HUDEP-2 (cell line): ENCODE results near the gene ZNF69.
"Not testable (repeated sequence)": the region's sequence is repeated elsewhere in the genome, so short reads cannot be mapped to it uniquely, and the experiment has no call there.

Source experiments
- DNase-seq, 76 experiments: peaks; one replicate each; lab custom pipeline; 2025; ENCODE audit not compliant: unreplicated experiment in 76 of 76; lab: John Stamatoyannopoulos, UW

ZNF69 gene

GRCh38 chr19:11890634-11891033 lies 3.1 kb downstream of the ZNF69 start:
- no peak for DNase-seq

GRCh38 chr19:11894851-11895250 lies 7.3 kb downstream of the ZNF69 start:
- DNase-seq: no peak

- no peak for DNase-seq
Measured at GRCh38 chr19:11902228-11902627, 14.6 kb downstream of the ZNF69 start.

- DNase-seq: no peak
Measured at GRCh38 chr19:11905928-11906327, 18.3 kb downstream of the ZNF69 start.

- DNase-seq: not testable (repeated sequence)
Measured at GRCh38 chr19:11911937-11912336, 24.4 kb downstream of the ZNF69 start.

GRCh38 chr19:11914417-11915051 lies 27.0 kb downstream of the ZNF69 start:
- DNase-seq: not testable (repeated sequence)

GRCh38 chr19:11921852-11922495 lies 34.4 kb downstream of the ZNF69 start:
- DNase-seq: no peak

DNA sequence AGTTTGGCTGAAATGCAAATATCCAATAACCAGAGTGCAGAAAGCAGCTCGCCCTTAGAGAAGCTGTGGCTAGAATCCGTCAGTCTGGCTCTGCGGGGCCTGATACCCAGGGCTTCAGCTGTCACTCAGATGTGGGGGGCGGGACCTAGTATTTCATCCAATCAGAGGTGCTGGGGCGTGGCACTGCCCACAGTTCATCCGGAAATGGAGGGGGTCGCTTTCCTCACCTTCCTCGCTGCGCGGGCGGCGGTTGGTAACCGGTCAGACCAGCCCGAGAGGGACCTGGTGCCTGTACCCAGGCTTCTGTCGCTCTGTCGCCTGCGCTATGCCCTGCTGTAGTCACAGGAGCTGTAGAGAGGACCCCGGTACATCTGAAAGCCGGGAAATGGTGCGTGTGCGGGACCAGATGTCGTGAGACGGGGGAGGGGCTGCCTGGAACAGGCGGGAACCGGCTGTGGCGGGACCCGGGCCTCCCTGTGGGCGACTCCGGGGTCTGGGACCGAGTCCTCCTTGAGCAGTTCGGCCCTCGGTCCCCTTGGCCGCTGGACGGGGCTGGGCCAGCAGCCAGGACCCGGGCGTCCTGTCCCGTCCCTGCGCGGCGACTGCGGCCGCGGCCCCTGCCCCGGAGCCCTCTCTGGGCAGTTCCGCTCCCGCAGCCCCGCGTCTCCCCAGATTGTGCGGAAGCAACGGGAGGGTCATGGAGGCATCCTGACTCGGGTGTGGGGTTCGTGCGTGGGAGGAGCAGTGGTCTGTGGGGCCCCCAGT lies 37.5 kb downstream of the ZNF69 start, which contains the start of gene ZNF700:
Gene ZNF700 (plus strand): TSS at position 222 of the 765 bp plus-strand sequence. CDS start 104 bp downstream, at position 326.
- peak in 75 of 76 experiments; percentile 57 to 98 (median 92) for DNase-seq

DNA sequence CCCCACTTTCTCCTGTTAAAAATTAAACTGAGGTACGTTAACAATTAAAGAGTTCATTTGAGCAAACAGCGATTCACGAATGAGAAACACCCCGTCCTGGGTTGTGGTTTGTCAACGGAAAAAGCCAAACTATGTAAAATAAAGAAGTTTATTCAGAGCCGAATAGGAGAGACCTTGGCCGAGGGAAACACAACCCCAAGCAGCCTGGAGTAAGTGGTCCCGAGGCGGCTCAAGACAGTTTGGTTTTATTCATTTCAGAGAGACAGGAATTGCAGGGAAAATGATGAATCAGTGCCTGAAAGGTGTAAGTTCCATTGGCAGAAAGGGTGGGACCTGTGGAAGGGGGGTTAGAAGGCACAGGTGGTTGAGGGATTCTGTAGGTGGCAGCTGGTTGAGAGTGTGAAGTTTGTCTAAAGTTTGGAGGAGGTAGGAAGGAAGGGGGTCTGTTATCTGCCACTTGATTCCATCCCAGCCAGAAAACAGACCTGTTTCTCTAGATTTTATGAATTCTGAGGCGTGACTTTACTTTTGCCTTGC lies 38.1 kb downstream of the ZNF69 start:
- peak in 2 of 76 experiments; percentile 35 to 43 for DNase-seq

- no peak for DNase-seq
Measured at GRCh38 chr19:11927227-11927626, 39.6 kb downstream of the ZNF69 start.

- no peak for DNase-seq
Measured at GRCh38 chr19:11931051-11931450, 43.5 kb downstream of the ZNF69 start.

GRCh38 chr19:11931513-11931912 lies 43.9 kb downstream of the ZNF69 start:
- DNase-seq: no peak

DNA sequence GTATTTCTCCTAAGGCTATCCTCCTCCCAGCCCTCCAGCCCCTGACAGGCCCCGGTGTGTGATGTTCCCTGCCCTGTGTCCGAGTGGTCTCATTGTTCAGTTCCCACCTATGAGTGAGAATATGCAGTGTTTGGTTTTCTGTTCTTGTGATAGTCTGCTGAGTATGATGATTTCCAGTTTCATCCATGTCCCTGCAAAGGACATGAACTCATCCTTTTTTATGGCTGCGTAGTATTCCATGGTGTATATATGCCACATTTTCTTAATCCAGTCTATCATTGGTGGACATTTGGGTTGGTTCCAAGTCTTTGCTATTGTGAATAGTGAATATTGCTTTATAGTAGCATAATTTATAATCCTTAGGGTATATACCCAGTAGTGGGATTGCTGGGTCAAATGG lies 48.2 kb downstream of the ZNF69 start:
- not testable (repeated sequence) for DNase-seq

DNA sequence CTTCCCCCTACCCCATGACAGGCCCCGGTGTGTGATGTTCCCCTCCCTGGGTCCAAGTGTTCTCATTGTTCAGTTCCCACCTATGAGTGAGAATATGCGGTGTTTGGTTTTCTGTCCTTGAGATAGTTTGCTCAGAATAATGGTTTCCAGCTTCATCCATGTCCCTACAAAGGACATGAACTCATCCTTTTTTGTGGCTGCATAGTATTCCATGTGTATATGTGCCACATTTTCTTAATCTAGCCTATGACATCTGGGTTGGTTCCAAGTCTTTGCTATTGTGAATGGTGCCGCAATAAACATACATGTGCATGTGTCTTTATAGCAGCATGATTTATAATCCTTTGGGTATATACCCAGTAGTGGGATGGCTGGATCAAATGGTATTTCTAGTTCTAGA lies 50.8 kb downstream of the ZNF69 start:
- DNase-seq: not testable (repeated sequence)

DNA sequence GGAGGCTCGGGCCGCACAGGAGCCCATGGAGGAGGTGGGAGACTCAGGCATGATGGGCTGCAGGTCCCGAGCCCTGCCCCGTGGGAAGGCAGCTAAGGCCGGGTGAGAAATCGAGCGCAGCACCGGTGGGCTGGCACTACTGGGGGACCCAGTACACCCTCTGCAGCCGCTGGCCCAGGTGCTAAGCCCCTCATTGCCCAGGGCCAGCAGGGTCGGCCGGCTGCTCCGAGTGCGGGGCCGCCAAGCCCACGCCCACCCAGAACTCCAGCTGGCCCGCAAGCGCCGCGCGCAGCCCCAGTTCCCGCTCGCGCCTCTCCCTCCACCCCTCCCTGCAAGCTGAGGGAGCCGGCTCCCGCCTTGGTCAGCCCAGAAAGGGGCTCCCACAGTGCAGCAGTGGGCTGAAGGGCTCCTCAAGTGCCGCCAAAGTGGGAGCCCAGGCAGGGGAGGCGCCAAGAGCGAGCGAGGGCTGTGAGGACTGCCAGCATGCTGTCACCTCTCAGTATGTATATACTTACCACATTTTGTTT lies 53.8 kb downstream of the ZNF69 start:
- not testable (repeated sequence) for DNase-seq

- peak in 1 of 76 experiments; percentile 22 for DNase-seq
Measured at GRCh38 chr19:11942008-11942842, 54.6 kb downstream of the ZNF69 start.

DNA sequence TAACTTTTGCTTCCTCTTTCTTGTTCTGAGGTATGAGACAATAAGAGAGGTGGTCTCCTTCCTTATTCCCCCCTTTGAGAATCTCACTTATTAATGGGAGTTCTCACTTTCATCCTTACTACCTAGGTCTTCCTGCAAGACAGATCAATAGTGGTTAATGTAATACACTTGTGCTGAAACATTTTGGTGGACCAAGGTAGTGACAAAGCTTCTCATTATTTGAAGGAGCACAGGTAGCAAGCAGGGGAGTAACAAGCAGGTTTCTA lies 55.2 kb downstream of the ZNF69 start:
- peak in 5 of 76 experiments; percentile 7 to 23 (median 12) for DNase-seq

DNA sequence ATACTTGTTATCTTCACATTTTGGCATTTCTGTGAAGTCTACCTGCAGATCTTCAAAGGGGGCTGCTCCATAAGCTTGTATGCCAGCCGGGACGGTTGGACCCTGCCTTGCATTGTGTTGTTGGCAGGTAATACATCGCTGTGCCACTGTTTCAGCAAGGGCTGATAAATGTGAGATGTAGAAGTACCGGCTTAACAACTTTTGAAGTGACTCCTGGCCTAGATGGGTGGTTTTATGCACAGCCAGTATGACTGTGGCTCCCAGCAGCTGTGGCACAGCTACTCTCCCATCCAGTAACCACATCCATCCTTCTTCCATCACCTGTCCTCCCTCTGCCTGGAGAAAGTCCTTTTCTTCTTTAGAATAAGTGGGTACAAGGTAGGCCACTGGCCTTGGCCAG lies 57.1 kb downstream of the ZNF69 start:
- no peak for DNase-seq

DNA sequence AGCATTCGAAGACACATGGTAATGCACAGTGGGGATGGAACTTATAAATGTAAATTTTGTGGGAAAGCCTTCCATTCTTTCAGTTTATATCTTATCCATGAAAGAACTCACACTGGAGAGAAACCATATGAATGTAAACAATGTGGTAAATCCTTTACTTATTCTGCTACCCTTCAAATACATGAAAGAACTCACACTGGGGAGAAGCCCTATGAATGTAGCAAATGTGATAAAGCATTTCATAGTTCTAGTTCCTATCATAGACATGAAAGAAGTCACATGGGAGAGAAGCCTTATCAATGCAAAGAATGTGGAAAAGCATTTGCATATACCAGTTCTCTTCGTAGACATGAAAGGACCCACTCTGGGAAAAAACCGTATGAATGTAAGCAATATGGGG lies 61.1 kb downstream of the ZNF69 start:
- DNase-seq: no peak

- DNase-seq: no peak
Measured at GRCh38 chr19:11949201-11949600, 61.6 kb downstream of the ZNF69 start.
